GM23338 (cell line): ENCODE measurements around the gene HSD11B1. TPM values are rescaled to one million over a fixed set of nuclear protein-coding genes. Genes with fewer than 3 reads are reported as not detected.

Experiments
- ATAC-seq: fragments of 200-7000 bp; cut with Tn5 transposase; 3 replicates; pipeline ENCODE4 v1.9.1; 2020
- DNase-seq: peaks from one replicate; pipeline ENCODE4 v3.0.0-alpha.2; 2015; ENCODE audit warnings: low spot score
- H2AFZ ChIP-seq: fragments of 200-600 bp; sonication (generic); 2 replicates; pipeline ENCODE4 v1.8.0; 2016; ENCODE audit warnings: antibody characterized with exemption, mild to moderate bottlenecking, moderate library complexity
- H3F3A ChIP-seq: fragments of 200-600 bp; sonication (generic); replicated peaks from 2 replicates; pipeline ENCODE4 v1.8.0; 2017; ENCODE audit warnings: antibody characterized with exemption, mixed run types, low read depth
- H3K27ac ChIP-seq: fragments of 200-600 bp; sonication (generic); 2 replicates; pipeline ENCODE4 v1.6.1; 2016; ENCODE audit warnings: low read depth
- H3K27me3 ChIP-seq: fragments of 200-600 bp; sonication (generic); 2 replicates; pipeline ENCODE4 v1.8.0; 2016; ENCODE audit warnings: mild to moderate bottlenecking, mixed run types, moderate library complexity; ENCODE audit not compliant: insufficient read depth
- H3K36me3 ChIP-seq: fragments of 200-600 bp; sonication (generic); 2 replicates; pipeline ENCODE4 v1.8.0; 2016; ENCODE audit warnings: mild to moderate bottlenecking; ENCODE audit not compliant: insufficient read depth
- H3K4me1 ChIP-seq: fragments of 200-600 bp; sonication (generic); 2 replicates; pipeline ENCODE4 v1.8.0; 2016; ENCODE audit warnings: mild to moderate bottlenecking, moderate library complexity; ENCODE audit not compliant: insufficient read depth
- H3K4me2 ChIP-seq: fragments of 200-600 bp; sonication (generic); 2 replicates; pipeline ENCODE4 v1.7.1; 2017; ENCODE audit warnings: mixed run types
- H3K4me3 ChIP-seq: fragments of 200-600 bp; sonication (generic); 2 replicates; pipeline ENCODE4 v1.6.1; 2016; ENCODE audit warnings: mixed run types
- H3K79me2 ChIP-seq: fragments of 200-600 bp; sonication (generic); replicated peaks from 2 replicates; pipeline ENCODE4 v1.8.0; 2017; ENCODE audit warnings: mild to moderate bottlenecking; ENCODE audit not compliant: insufficient read depth
- H3K9me2 ChIP-seq: fragments of 200-600 bp; sonication (generic); 2 replicates; pipeline ENCODE4 v1.8.0; 2017; ENCODE audit not compliant: insufficient read depth
- H4K20me1 ChIP-seq: fragments of 200-600 bp; sonication (generic); replicated peaks from 2 replicates; pipeline ENCODE4 v1.8.0; 2017; ENCODE audit warnings: mild to moderate bottlenecking; ENCODE audit not compliant: insufficient read depth
- H3K27ac Mint-ChIP-seq: 2 replicates; pipeline ENCODE4 v1.8.0; 2020; ENCODE audit warnings: inconsistent platforms, mild to moderate bottlenecking, moderate library complexity, mixed read lengths
- H3K27me3 Mint-ChIP-seq: 3 replicates; pipeline ENCODE4 v1.8.0; 2022; ENCODE audit warnings: low read depth, mild to moderate bottlenecking, moderate library complexity, mixed read lengths, inconsistent platforms; ENCODE audit not compliant: insufficient read depth, poor library complexity
- H3K36me3 Mint-ChIP-seq: 3 replicates; pipeline ENCODE4 v1.8.0; 2021; ENCODE audit warnings: low read depth, mild to moderate bottlenecking, inconsistent platforms, moderate library complexity, mixed read lengths
- H3K4me1 Mint-ChIP-seq: 3 replicates; pipeline ENCODE4 v1.8.0; 2020; ENCODE audit warnings: mild to moderate bottlenecking, inconsistent platforms, mixed read lengths
- H3K4me3 Mint-ChIP-seq: 3 replicates; pipeline ENCODE4 v1.8.0; 2021; ENCODE audit warnings: moderate library complexity, mild to moderate bottlenecking, inconsistent platforms, mixed read lengths
- H3K9me3 Mint-ChIP-seq: 3 replicates; pipeline ENCODE4 v1.8.0; 2020; ENCODE audit warnings: moderate library complexity, mild to moderate bottlenecking, inconsistent platforms, mixed read lengths
- CTCF ChIP-seq, 2 experiments: fragments of 200-600 bp in 1 of 2; sonication (generic) in 1 of 2; conservative IDR thresholded peaks; 2 replicates each; pipeline versions ENCODE4 v1.5.1 to v1.6.1; 2016 to 2017; ENCODE audit warnings: antibody characterized with exemption in 2 of 2, low read depth in 2 of 2, mild to moderate bottlenecking in 2 of 2, moderate library complexity in 1 of 2
- EZH2 ChIP-seq: fragments of 200-600 bp; sonication (generic); IDR thresholded peaks from one replicate; pipeline ENCODE4 v1.8.0; 2017; ENCODE audit warnings: antibody characterized with exemption, mild to moderate bottlenecking, low read depth; ENCODE audit not compliant: unreplicated experiment
- JUNB ChIP-seq: IDR thresholded peaks from one replicate; pipeline ENCODE4 v1.6.1; 2016; ENCODE audit warnings: antibody characterized with exemption; ENCODE audit not compliant: unreplicated experiment
- NANOG ChIP-seq: IDR thresholded peaks from 2 replicates; pipeline ENCODE4 v1.6.1; 2016; ENCODE audit warnings: antibody characterized with exemption, borderline replicate concordance
- POLR2AphosphoS5 ChIP-seq: IDR thresholded peaks from 2 replicates; pipeline ENCODE4 v1.6.1; 2016; ENCODE audit warnings: antibody characterized with exemption, low read depth
- REST ChIP-seq: IDR thresholded peaks from one replicate; pipeline ENCODE4 v1.6.1; 2018; ENCODE audit warnings: antibody characterized with exemption; ENCODE audit not compliant: unreplicated experiment
- STAT1 ChIP-seq: IDR thresholded peaks from one replicate; pipeline ENCODE4 v1.6.1; 2016; ENCODE audit warnings: antibody characterized with exemption; ENCODE audit not compliant: unreplicated experiment
- ZNF462 ChIP-seq: fragments of 250-450 bp; sonication (Bioruptor Pico); IDR thresholded peaks from 2 replicates; pipeline ENCODE4 v1.5.0; 2020; ENCODE audit warnings: mild to moderate bottlenecking, moderate library complexity
- polyA plus RNA-seq: library from polyadenylated mRNA; unstranded; fragments of >200 nt; fragmentation: Nextera tagmentation; extraction: Ambion mirVana; gene quantifications from 2 replicates; pipeline ENCODE4 v1.2.1, GENCODE V29; 2016
- total RNA-seq: library from RNA; depleted of rRNA; stranded (reverse); fragments of >200 nt; shearing (Covaris generic); gene quantifications from 2 replicates; pipeline ENCODE4 v1.2.3, GENCODE V29; 2014

The HSD11B1 gene
- total and polyA plus RNA-seq, 2 experiments from 2014 or later = not detected

GRCh38 chr1:209723265-209723664 is 18.6 kb downstream of the HSD11B1 start (continued):
- TF ChIP-seq JUNB = no peak
- TF ChIP-seq REST = no peak
- TF ChIP-seq EZH2 = no peak
- TF ChIP-seq STAT1 = no peak

GRCh38 chr1:209723756-209724693 is 19.4 kb downstream of the HSD11B1 start:
- H3K27me3 ChIP-seq = no peaks in the 10 kb centered on the region
- Mint-ChIP-seq H3K4me3 (no peak overlapping the region), H3K27ac (no peak overlapping the region), H3K36me3 (no peaks in the 10 kb centered on the region), H3K27me3 (no peaks in the 10 kb centered on the region), H3K9me3 (no peaks in the 10 kb centered on the region), H3K4me1 (no peaks in the 10 kb centered on the region)
- no peak overlapping the region for H3K27ac ChIP-seq
- H3K4me3 ChIP-seq = no peak overlapping the region
- H2AFZ ChIP-seq = no peak overlapping the region
- peaks cover 6% of the 10 kb centered on the region; the same call in 1 of the 2 replicates for H3K9me2 ChIP-seq
- ATAC-seq (no peak), DNase-seq (no peak)
- no peaks in the 10 kb centered on the region for H3K36me3 ChIP-seq
- no peaks in the 10 kb centered on the region for H4K20me1 ChIP-seq
- no peak overlapping the region for H3K4me2 ChIP-seq
- TF ChIP-seq POLR2AphosphoS5 (no peak), CTCF (conservative IDR thresholded peaks at IDR 0.05; ENCODE audit: low read depth in 2 of 2) (no peak)
- no peaks in the 10 kb centered on the region for H3K79me2 ChIP-seq
- H3F3A ChIP-seq = no peaks in the 10 kb centered on the region
- no peaks in the 10 kb centered on the region for H3K4me1 ChIP-seq

GRCh38 chr1:209727286-209727685 is 22.6 kb downstream of the HSD11B1 start:
- H3K27ac Mint-ChIP-seq = no peak overlapping the region
- Histone ChIP-seq H3K27me3 (no peaks in the 10 kb centered on the region), H4K20me1 (no peaks in the 10 kb centered on the region), H3K36me3 (no peaks in the 10 kb centered on the region), H3K27ac (no peak overlapping the region), H3K4me3 (no peak overlapping the region), H3K79me2 (no peaks in the 10 kb centered on the region), H3K4me1 (no peaks in the 10 kb centered on the region), H3K4me2 (no peak overlapping the region), H2AFZ (no peak overlapping the region; the same call in 1 of the 2 replicates), H3K9me2 (peaks cover 6% of the 10 kb centered on the region; the same call in 1 of the 2 replicates), H3F3A (no peaks in the 10 kb centered on the region)
- ATAC-seq = no peak
- no peak for DNase-seq
- no peaks in the 10 kb centered on the region for H3K36me3 Mint-ChIP-seq
- H3K4me1 Mint-ChIP-seq = no peaks in the 10 kb centered on the region
- H3K4me3 Mint-ChIP-seq = no peak overlapping the region
- no peaks in the 10 kb centered on the region for H3K9me3 Mint-ChIP-seq
- no peaks in the 10 kb centered on the region for H3K27me3 Mint-ChIP-seq
- TF ChIP-seq ZNF462 (CRISPR knock-in tag) (no peak), NANOG (no peak)
